Esophagus (tissue), 2 donors: ENCODE data around the gene DBN1. TPM values are rescaled to one million over a fixed set of nuclear protein-coding genes. Genes with fewer than 3 reads are reported as not detected.

Experiments
- H3K27ac ChIP-seq, 2 donors: one replicate each; pipeline ENCODE4 v1.5.1; 2013; ENCODE audit warnings: low read depth in 2 of 2, mild to moderate bottlenecking in 2 of 2, inconsistent platforms in 1 of 2, low read length in 1 of 2, moderate library complexity in 1 of 2
- H3K27me3 ChIP-seq, 2 donors: one replicate each; pipeline ENCODE4 v1.6.1; 2013; ENCODE audit warnings: low read length in 2 of 2, control low read depth in 1 of 2, mild to moderate bottlenecking in 1 of 2; ENCODE audit not compliant: insufficient read depth in 2 of 2, control insufficient read depth in 1 of 2
- H3K36me3 ChIP-seq, 2 donors: one replicate each; pipeline ENCODE4 v1.6.1; 2013; ENCODE audit warnings: low read length in 1 of 2; ENCODE audit not compliant: control insufficient read depth in 2 of 2, insufficient read depth in 2 of 2
- H3K4me1 ChIP-seq, 2 donors: one replicate each; pipeline ENCODE4 v1.6.1; 2013; ENCODE audit warnings: low read length in 1 of 2; ENCODE audit not compliant: control insufficient read depth in 2 of 2, insufficient read depth in 2 of 2
- H3K4me3 ChIP-seq, 2 donors: one replicate each; pipeline ENCODE4 v1.5.1; 2013; ENCODE audit warnings: low read length in 2 of 2, mild to moderate bottlenecking in 2 of 2, low read depth in 1 of 2, moderate library complexity in 1 of 2
- H3K9me3 ChIP-seq, 2 donors: one replicate each; pipeline ENCODE4 v1.6.1; 2013; ENCODE audit warnings: mild to moderate bottlenecking in 2 of 2, low read depth in 1 of 2, low read length in 1 of 2, moderate library complexity in 1 of 2; ENCODE audit not compliant: control insufficient read depth in 2 of 2, insufficient read depth in 1 of 2
- WGBS, 2 donors: extraction: QIAGEN DNeasy Blood & Tissue Kit; methylation state at CpG; one replicate each; pipeline ENCODE4 v1.1.7; 2013; 5-methylcytosine and 5-hydroxymethylcytosine counted together
- polyA plus RNA-seq, 2 donors: library from polyadenylated mRNA; stranded (reverse); fragments of 200-250 nt; gene quantifications; one replicate each; pipeline ENCODE4 v1.2.3, GENCODE V29; 2013
- donor health status: healthy with polysubstance abuse.
- donor health status: Bipolar disorder and iron deficiency.

The DBN1 gene
- polyA plus RNA-seq, 2 donors, result 18.2 to 24.7 TPM

- Histone ChIP-seq H3K4me1 (peaks cover 9 to 19% of the 10 kb centered on the region in 2 donors), H3K27me3 (no peaks in the 10 kb centered on the region), H3K9me3 (no peaks in the 10 kb centered on the region), H3K27ac (no peak overlapping the region), H3K4me3 (no peak overlapping the region), H3K36me3 (peaks cover 2 to 14% of the 10 kb centered on the region in 2 donors)
- WGBS, 2 donors, result 63 to 71% methylated on average over 23 to 25 of the region's 25 CpGs
Measured at GRCh38 chr5:177468685-177469628, 4.5 kb downstream of the DBN1 start.

GRCh38 chr5:177468329-177468684 is 5.1 kb downstream of the DBN1 start:
- Histone ChIP-seq H3K27me3 (no peaks in the 10 kb centered on the region), H3K9me3 (no peaks in the 10 kb centered on the region), H3K36me3 (peaks cover 2 to 14% of the 10 kb centered on the region in 2 donors), H3K4me1 (peaks cover 9 to 19% of the 10 kb centered on the region in 2 donors), H3K4me3 (no peak overlapping the region), H3K27ac (no peak overlapping the region)
- 79 to 80% methylated on average over 2 of the region's 2 CpGs for WGBS, 2 donors

GRCh38 chr5:177467436-177467835 is 6.0 kb downstream of the DBN1 start:
- peaks cover 6 to 16% of the 10 kb centered on the region in 2 donors for H3K4me1 ChIP-seq
- H3K9me3 ChIP-seq, result no peaks in the 10 kb centered on the region
- H3K36me3 ChIP-seq, result peaks cover 2 to 14% of the 10 kb centered on the region in 2 donors
- no peaks in the 10 kb centered on the region for H3K27me3 ChIP-seq
- WGBS, 2 donors, result 95% methylated on average over 31 of the region's 31 CpGs
- no peak overlapping the region for H3K27ac ChIP-seq
- H3K4me3 ChIP-seq, result no peak overlapping the region

GRCh38 chr5:177466861-177467260 is 6.6 kb downstream of the DBN1 start:
- no peak overlapping the region for H3K4me3 ChIP-seq
- H3K27ac ChIP-seq, result no peak overlapping the region
- peaks cover 4 to 10% of the 10 kb centered on the region in 2 donors for H3K4me1 ChIP-seq
- H3K27me3 ChIP-seq, result no peaks in the 10 kb centered on the region
- no peaks in the 10 kb centered on the region for H3K9me3 ChIP-seq
- H3K36me3 ChIP-seq, result peaks cover 2 to 14% of the 10 kb centered on the region in 2 donors
- WGBS, 2 donors, result 95% methylated on average over 25 of the region's 25 CpGs

- Histone ChIP-seq H3K27me3 (no peaks in the 10 kb centered on the region), H3K27ac (no peak overlapping the region), H3K9me3 (no peaks in the 10 kb centered on the region), H3K36me3 (peaks cover 2 to 15% of the 10 kb centered on the region in 2 donors), H3K4me3 (no peak overlapping the region), H3K4me1 (peaks cover 0 to 4% of the 10 kb centered on the region in 2 donors)
- WGBS, 2 donors, result 96 to 97% methylated on average over 11 of the region's 11 CpGs
Measured at GRCh38 chr5:177465044-177465443, 8.4 kb downstream of the DBN1 start.

- H3K4me3 ChIP-seq, result no peak overlapping the region
- H3K36me3 ChIP-seq, result peaks cover 5 to 15% of the 10 kb centered on the region in 2 donors
- H3K4me1 ChIP-seq, result no peaks in the 10 kb centered on the region
- no peaks in the 10 kb centered on the region for H3K27me3 ChIP-seq
- H3K9me3 ChIP-seq, result no peaks in the 10 kb centered on the region
- 72 to 81% methylated on average over 27 of the region's 27 CpGs for WGBS, 2 donors
- H3K27ac ChIP-seq, result peak overlapping the region in 1 of 2 donors; percentile 29
Measured at GRCh38 chr5:177462021-177462670, 11.3 kb downstream of the DBN1 start.

GRCh38 chr5:177459819-177460628 is 13.4 kb downstream of the DBN1 start:
- Histone ChIP-seq H3K27me3 (no peaks in the 10 kb centered on the region), H3K9me3 (no peaks in the 10 kb centered on the region), H3K4me1 (no peaks in the 10 kb centered on the region), H3K4me3 (no peak overlapping the region), H3K36me3 (peaks cover 3% of the 10 kb centered on the region in 2 donors), H3K27ac (no peak overlapping the region)
- 91 to 92% methylated on average over 28 of the region's 28 CpGs for whole genome bisulfite sequencing, 2 donors

- no peaks in the 10 kb centered on the region for H3K9me3 ChIP-seq
- H3K27ac ChIP-seq, result no peak overlapping the region
- WGBS, 2 donors, result 86 to 90% methylated on average over 11 of the region's 11 CpGs
- peaks cover 3% of the 10 kb centered on the region in 2 donors for H3K36me3 ChIP-seq
- peaks cover 0 to 4% of the 10 kb centered on the region in 2 donors for H3K4me1 ChIP-seq
- no peak overlapping the region for H3K4me3 ChIP-seq
- no peaks in the 10 kb centered on the region for H3K27me3 ChIP-seq
Measured at GRCh38 chr5:177459357-177459756, 14.1 kb downstream of the DBN1 start.

GRCh38 chr5:177458912-177459350 is 14.5 kb downstream of the DBN1 start:
- H3K27ac ChIP-seq, result no peak overlapping the region
- no peaks in the 10 kb centered on the region for H3K27me3 ChIP-seq
- 85 to 88% methylated on average over 14 of the region's 14 CpGs for WGBS, 2 donors
- H3K4me3 ChIP-seq, result no peak overlapping the region
- H3K4me1 ChIP-seq, result peaks cover 0 to 6% of the 10 kb centered on the region in 2 donors
- no peaks in the 10 kb centered on the region for H3K9me3 ChIP-seq
- H3K36me3 ChIP-seq, result peaks cover 3% of the 10 kb centered on the region in 2 donors
